ENCODE results near the gene PSD. TPM values are rescaled to one million over a fixed set of nuclear protein-coding genes. Genes with fewer than 3 reads are reported as not detected.

PSD gene
- total and polyA plus RNA-seq, 10 of the 15 experiments (the other 5 are each of a cell fraction or from before 2014, with no cell fraction given): 0.11 to 2.0 (median 0.49) TPM; not detected in 2

GRCh38 chr10:102394079-102394800, 24.3 kb downstream of the PSD start (continued):
- TF ChIP-seq REST (IDR thresholded peaks at IDR 0.05; ENCODE audit: low read depth, low read length): no peak
- peak; percentile 74 for TF ChIP-seq HDAC6 (IDR thresholded peaks at IDR 0.05; ENCODE audit: unreplicated experiment)
- no peak for TF ChIP-seq ZNF384 (IDR thresholded peaks at IDR 0.05; ENCODE audit: borderline replicate concordance, low read depth, low read length)
- TF ChIP-seq RB1 (IDR thresholded peaks at IDR 0.05; ENCODE audit: borderline replicate concordance): peak; percentile 93; the same call in 1 of the 2 replicates
- peak; percentile 60; the same call in 1 of the 2 replicates for TF ChIP-seq MEF2A (IDR thresholded peaks at IDR 0.05; ENCODE audit: insufficient read depth, low read depth, low read length)
- peak; percentile 98 for TF ChIP-seq BACH1 (IDR thresholded peaks at IDR 0.05; ENCODE audit: borderline replicate concordance)
- peak; percentile 16; the same call in 1 of the 2 replicates for TF ChIP-seq BCL11A (IDR thresholded peaks at IDR 0.05; ENCODE audit: low read depth, low read length)
- TF ChIP-seq EZH2 (IDR thresholded peaks at IDR 0.05; ENCODE audit: borderline replicate concordance, control insufficient read depth, low read depth, low read length): no peak
- TF ChIP-seq BMI1 (IDR thresholded peaks at IDR 0.05; ENCODE audit: borderline replicate concordance): no peak
- TF ChIP-seq EED (IDR thresholded peaks at IDR 0.05; ENCODE audit: low read depth): peak; percentile 63; the same call in 1 of the 2 replicates
- TF ChIP-seq RAD51 (IDR thresholded peaks at IDR 0.05): no peak
- no peak for TF ChIP-seq CBX5 (IDR thresholded peaks at IDR 0.05; ENCODE audit: low read depth)
- TF ChIP-seq BCL3 (IDR thresholded peaks at IDR 0.05; ENCODE audit: borderline replicate concordance, insufficient read depth, low read depth, low read length, poor library complexity, severe bottlenecking): peak; percentile 91
- TF ChIP-seq MYB (IDR thresholded peaks at IDR 0.05; ENCODE audit: borderline replicate concordance, low read depth, low read length): 0 out of 2 replicates have a peak, but pooled peaks have one; percentile 32
- TF ChIP-seq GATAD2B (conservative IDR thresholded peaks at IDR 0.05; ENCODE audit: low read depth): peak; percentile 80
- no peak; the same call in 1 of the 2 replicates for TF ChIP-seq ZSCAN29 (IDR thresholded peaks at IDR 0.05)
- TF ChIP-seq BRCA1 (IDR thresholded peaks at IDR 0.05; ENCODE audit: low read depth, low read length): no peak
- peak; percentile 99 for TF ChIP-seq ZBED1 (IDR thresholded peaks at IDR 0.05; ENCODE audit: borderline replicate concordance)
- TF ChIP-seq USF1 (IDR thresholded peaks at IDR 0.05; ENCODE audit: borderline replicate concordance, extremely low read length, insufficient read depth, low read depth, low read length): no peak
- no peak for TF ChIP-seq E2F8 (IDR thresholded peaks at IDR 0.05; ENCODE audit: low read depth, partially characterized antibody)

All from GM12878 (cell line).